Esophagus (tissue), 2 donors: ENCODE results near the gene GRK5. TPM values are rescaled to one million over a fixed set of nuclear protein-coding genes. Genes with fewer than 3 reads are reported as not detected.

Source experiments
- H3K27ac ChIP-seq, 2 donors: one replicate each; pipeline ENCODE4 v1.5.1; 2013; ENCODE audit warnings: low read depth in 2 of 2, mild to moderate bottlenecking in 2 of 2, inconsistent platforms in 1 of 2, low read length in 1 of 2, moderate library complexity in 1 of 2
- H3K27me3 ChIP-seq, 2 donors: one replicate each; pipeline ENCODE4 v1.6.1; 2013; ENCODE audit warnings: low read length in 2 of 2, control low read depth in 1 of 2, mild to moderate bottlenecking in 1 of 2; ENCODE audit not compliant: insufficient read depth in 2 of 2, control insufficient read depth in 1 of 2
- H3K36me3 ChIP-seq, 2 donors: one replicate each; pipeline ENCODE4 v1.6.1; 2013; ENCODE audit warnings: low read length in 1 of 2; ENCODE audit not compliant: control insufficient read depth in 2 of 2, insufficient read depth in 2 of 2
- H3K4me1 ChIP-seq, 2 donors: one replicate each; pipeline ENCODE4 v1.6.1; 2013; ENCODE audit warnings: low read length in 1 of 2; ENCODE audit not compliant: control insufficient read depth in 2 of 2, insufficient read depth in 2 of 2
- H3K4me3 ChIP-seq, 2 donors: one replicate each; pipeline ENCODE4 v1.5.1; 2013; ENCODE audit warnings: low read length in 2 of 2, mild to moderate bottlenecking in 2 of 2, low read depth in 1 of 2, moderate library complexity in 1 of 2
- H3K9me3 ChIP-seq, 2 donors: one replicate each; pipeline ENCODE4 v1.6.1; 2013; ENCODE audit warnings: mild to moderate bottlenecking in 2 of 2, low read depth in 1 of 2, low read length in 1 of 2, moderate library complexity in 1 of 2; ENCODE audit not compliant: control insufficient read depth in 2 of 2, insufficient read depth in 1 of 2
- WGBS, 2 donors: extraction: QIAGEN DNeasy Blood & Tissue Kit; methylation state at CpG; one replicate each; pipeline ENCODE4 v1.1.7; 2013; 5-methylcytosine and 5-hydroxymethylcytosine counted together
- polyA plus RNA-seq, 2 donors: library from polyadenylated mRNA; stranded (reverse); fragments of 200-250 nt; gene quantifications; one replicate each; pipeline ENCODE4 v1.2.3, GENCODE V29; 2013
- donor health status: healthy with polysubstance abuse.
- donor health status: Bipolar disorder and iron deficiency.

Gene GRK5
- polyA plus RNA-seq, 2 donors, result 3.1 to 5.2 TPM

GRCh38 chr10:119452396-119452795, 245.0 kb downstream of the GRK5 start:
- 95% methylated on average over 14 of the region's 14 CpGs for WGBS, 2 donors
- Histone ChIP-seq H3K4me1 (peaks cover 4 to 12% of the 10 kb centered on the region in 2 donors), H3K27me3 (no peaks in the 10 kb centered on the region), H3K9me3 (no peaks in the 10 kb centered on the region), H3K36me3 (peaks cover 3 to 8% of the 10 kb centered on the region in 2 donors), H3K4me3 (no peak overlapping the region), H3K27ac (no peak overlapping the region)

DNA sequence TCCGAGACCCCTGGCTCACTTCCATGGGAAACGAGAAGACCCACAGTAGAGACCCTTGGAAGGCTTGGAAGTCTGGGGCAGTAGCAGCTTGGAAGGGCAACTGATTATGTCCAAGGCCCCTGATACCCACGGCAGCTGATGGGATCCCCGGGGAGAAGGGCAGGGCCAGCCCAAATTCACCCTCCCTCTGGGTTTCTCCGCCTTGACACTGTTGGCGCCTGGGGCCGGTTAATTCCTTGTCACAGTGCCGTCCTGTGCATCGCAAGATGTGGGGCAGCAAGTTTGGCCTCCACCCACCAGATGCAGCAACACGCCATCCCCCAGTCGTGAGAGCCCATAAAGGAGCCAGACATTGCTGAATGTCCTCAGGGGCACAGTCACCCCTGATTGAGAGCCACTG, 245.9 kb downstream of the GRK5 start:
- Histone ChIP-seq H3K4me1 (peaks cover 4 to 5% of the 10 kb centered on the region in 2 donors), H3K27me3 (no peaks in the 10 kb centered on the region), H3K9me3 (no peaks in the 10 kb centered on the region), H3K4me3 (no peak overlapping the region), H3K27ac (no peak overlapping the region), H3K36me3 (peaks cover 0 to 8% of the 10 kb centered on the region in 2 donors)
- 83 to 87% methylated on average over 10 to 11 of the region's 11 CpGs for WGBS, 2 donors

GRCh38 chr10:119454316-119454715, 246.9 kb downstream of the GRK5 start:
- Histone ChIP-seq H3K27me3 (no peaks in the 10 kb centered on the region), H3K4me1 (peaks cover 3 to 4% of the 10 kb centered on the region in 2 donors), H3K9me3 (no peaks in the 10 kb centered on the region), H3K36me3 (peaks cover 0 to 8% of the 10 kb centered on the region in 2 donors), H3K27ac (no peak overlapping the region), H3K4me3 (no peak overlapping the region)
- 85 to 92% methylated on average over 13 of the region's 13 CpGs for WGBS, 2 donors

- WGBS, 2 donors, result 94% methylated on average over 18 of the region's 18 CpGs
- Histone ChIP-seq H3K36me3 (peaks cover 0 to 8% of the 10 kb centered on the region in 2 donors), H3K9me3 (peaks cover 0 to 2% of the 10 kb centered on the region in 2 donors), H3K4me1 (peaks cover 3 to 4% of the 10 kb centered on the region in 2 donors), H3K27me3 (no peaks in the 10 kb centered on the region), H3K4me3 (no peak overlapping the region), H3K27ac (no peak overlapping the region)
These were observed 247.6 kb downstream of the GRK5 start for GRCh38 chr10:119454990-119455389.

DNA sequence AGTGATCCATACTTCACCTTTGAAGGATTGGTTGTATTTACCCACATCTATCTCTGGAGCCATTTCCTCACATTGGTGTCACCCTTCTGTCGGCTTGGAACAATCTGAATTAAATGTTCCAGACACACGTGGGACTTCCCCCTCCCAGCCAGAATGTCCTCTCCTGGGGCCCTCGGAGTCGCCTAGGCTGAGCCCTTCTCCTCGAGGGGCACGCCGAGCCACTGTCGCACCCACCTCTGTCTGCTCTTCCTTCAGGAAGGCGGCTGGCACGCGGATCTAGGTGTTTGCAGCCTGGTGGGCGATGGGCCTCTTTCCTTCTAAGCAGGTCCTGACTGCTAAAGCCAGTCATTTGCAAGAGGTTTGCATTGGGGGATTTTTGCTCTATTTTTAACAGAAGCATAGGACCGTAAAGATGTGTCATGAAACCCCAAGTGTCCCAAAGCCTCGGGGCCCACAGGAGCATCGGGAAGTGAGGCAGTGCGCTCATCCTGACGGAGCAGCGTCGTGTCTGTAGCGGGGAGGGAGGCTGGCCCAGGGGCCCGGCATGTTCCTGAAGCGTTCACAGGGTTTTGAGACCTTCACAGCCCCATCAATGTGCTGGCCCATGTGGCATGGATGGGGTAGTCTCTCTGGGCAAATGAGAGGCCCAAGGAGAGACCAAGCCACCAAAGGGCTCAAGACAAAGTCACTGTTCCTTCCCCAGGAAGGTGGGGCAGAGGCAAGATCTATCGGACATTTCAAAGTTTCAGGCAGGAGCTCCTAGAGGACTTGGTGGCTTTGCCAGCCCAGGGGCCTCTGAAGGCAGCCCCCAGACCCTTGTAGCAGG, 248.5 kb downstream of the GRK5 start:
- WGBS, 2 donors, result 89 to 91% methylated on average over 23 of the region's 23 CpGs
- H3K4me1 ChIP-seq, result peaks cover 2 to 5% of the 10 kb centered on the region in 2 donors
- H3K4me3 ChIP-seq, result no peak overlapping the region
- H3K9me3 ChIP-seq, result peaks cover 0 to 3% of the 10 kb centered on the region in 2 donors
- no peak overlapping the region for H3K27ac ChIP-seq
- peaks cover 0 to 8% of the 10 kb centered on the region in 2 donors for H3K36me3 ChIP-seq
- no peaks in the 10 kb centered on the region for H3K27me3 ChIP-seq

GRCh38 chr10:119456435-119456810, 249.1 kb downstream of the GRK5 start:
- H3K36me3 ChIP-seq, result peaks cover 0 to 8% of the 10 kb centered on the region in 2 donors
- 85 to 86% methylated on average over 7 of the region's 7 CpGs for WGBS, 2 donors
- peaks cover 0 to 3% of the 10 kb centered on the region in 2 donors for H3K9me3 ChIP-seq
- H3K27ac ChIP-seq, result no peak overlapping the region
- H3K4me1 ChIP-seq, result peaks cover 7 to 9% of the 10 kb centered on the region in 2 donors
- no peak overlapping the region for H3K4me3 ChIP-seq
- no peaks in the 10 kb centered on the region for H3K27me3 ChIP-seq

GRCh38 chr10:119457966-119458766, 250.8 kb downstream of the GRK5 start:
- peaks cover 0 to 3% of the 10 kb centered on the region in 2 donors for H3K9me3 ChIP-seq
- H3K36me3 ChIP-seq, result peaks cover 0 to 8% of the 10 kb centered on the region in 2 donors
- H3K4me3 ChIP-seq, result no peak overlapping the region
- H3K4me1 ChIP-seq, result peaks cover 9 to 10% of the 10 kb centered on the region in 2 donors
- H3K27ac ChIP-seq, result no peak overlapping the region
- 91% methylated on average over 28 of the region's 28 CpGs for WGBS, 2 donors
- H3K27me3 ChIP-seq, result no peaks in the 10 kb centered on the region

GRCh38 chr10:119459681-119460340, 252.4 kb downstream of the GRK5 start:
- no peak overlapping the region for H3K4me3 ChIP-seq
- H3K27ac ChIP-seq, result peak overlapping the region in 1 of 2 donors; percentile 36
- H3K36me3 ChIP-seq, result no peaks in the 10 kb centered on the region
- peaks cover 9 to 10% of the 10 kb centered on the region in 2 donors for H3K4me1 ChIP-seq
- peaks cover 0 to 3% of the 10 kb centered on the region in 2 donors for H3K9me3 ChIP-seq
- H3K27me3 ChIP-seq, result no peaks in the 10 kb centered on the region
- 92 to 93% methylated on average over 17 of the region's 17 CpGs for WGBS, 2 donors
